GM12878 (cell line): ENCODE results near the gene PTPN14. TPM values are rescaled to one million over a fixed set of nuclear protein-coding genes. Genes with fewer than 3 reads are reported as not detected.

Experiments used
- ATAC-seq: fragments of 200-7000 bp; cut with Tn5 transposase; 3 replicates; pipeline ENCODE4 v1.9.1; 2020; ENCODE audit warnings: mild to moderate bottlenecking, moderate library complexity
- BruUV-seq: library from RNA; stranded (reverse); fragments of 400-500 nt; replicated peaks from 2 replicates; lab custom pipeline; 2021; lab: Mats Ljungman, UMichigan
- CTCF ChIA-PET: fragments of 300-600 bp; sonication (Branson Sonifier 250); formaldehyde crosslinking; extraction: SDS; loops from one replicate; lab custom pipeline; 2021; ENCODE audit warnings: inconsistent platforms; lab: Yijun Ruan, JAX
- POLR2A ChIA-PET: fragments of 350-600 bp; formaldehyde crosslinking; extraction: SDS; loops from one replicate; lab custom pipeline; 2021; ENCODE audit warnings: inconsistent platforms; lab: Charles Lee
- RAD21 ChIA-PET: fragments of 300-600 bp; sonication (Branson Sonifier 250); formaldehyde crosslinking; loops from one replicate; lab custom pipeline; 2023; ENCODE audit warnings: antibody characterized with exemption; ENCODE audit not compliant: unreplicated experiment; lab: Charles Lee
- SMC1A ChIA-PET: fragments of 300-600 bp; sonication (Branson Sonifier 250); formaldehyde crosslinking; loops from one replicate; lab custom pipeline; 2023; ENCODE audit not compliant: unreplicated experiment, uncharacterized antibody; lab: Charles Lee
- DNase-seq: peaks from one replicate; pipeline ENCODE4 v3.0.0-alpha.2; 2011; ENCODE audit warnings: low read depth, low spot score
- FAIRE-seq: peaks from 3 replicates; lab custom pipeline; 2011; peaks lifted over from hg19 to GRCh38; lab: Jason Lieb, UNC
- H2AFZ ChIP-seq: 2 replicates; pipeline ENCODE4 v1.6.0; 2011; ENCODE audit warnings: low read depth, low read length, control low read depth; ENCODE audit not compliant: control insufficient read depth
- H3K27ac ChIP-seq: 2 replicates; pipeline ENCODE4 v1.5.1; 2011; ENCODE audit warnings: control low read depth; ENCODE audit not compliant: control insufficient read depth, insufficient read depth
- H3K27me3 ChIP-seq, 2 experiments: replicated peaks in 1 of 2; 2 replicates each; pipeline versions ENCODE4 v1.6.0 to v1.6.1; 2011; ENCODE audit warnings: low read length in 1 of 2; ENCODE audit not compliant: control insufficient read depth in 2 of 2, insufficient read depth in 2 of 2
- H3K36me3 ChIP-seq, 2 experiments: 2 replicates each; pipeline ENCODE4 v1.5.1; 2011; ENCODE audit warnings: low read length in 1 of 2; ENCODE audit not compliant: control insufficient read depth in 2 of 2, insufficient read depth in 2 of 2
- H3K4me1 ChIP-seq: 2 replicates; pipeline ENCODE4 v1.6.1; 2011; ENCODE audit warnings: mild to moderate bottlenecking, low read length, moderate library complexity, mixed read lengths; ENCODE audit not compliant: control insufficient read depth, insufficient read depth
- H3K4me2 ChIP-seq: 2 replicates; pipeline ENCODE4 v1.6.0; 2011; ENCODE audit warnings: control low read depth; ENCODE audit not compliant: control insufficient read depth, insufficient read depth
- H3K4me3 ChIP-seq: fragments of 200-600 bp; sonication (generic); 2 replicates; pipeline ENCODE4 v1.5.1; 2016
- H3K79me2 ChIP-seq: 2 replicates; pipeline ENCODE4 v1.6.0; 2011; ENCODE audit warnings: low read length; ENCODE audit not compliant: control insufficient read depth, insufficient read depth
- H3K9ac ChIP-seq: 2 replicates; pipeline ENCODE4 v1.8.0; 2011; ENCODE audit warnings: low read length, control low read depth, mixed read lengths; ENCODE audit not compliant: control insufficient read depth, insufficient read depth
- H3K9me3 ChIP-seq: replicated peaks from 3 replicates; pipeline ENCODE4 v1.5.1; 2011; ENCODE audit warnings: mild to moderate bottlenecking, low read length; ENCODE audit not compliant: control insufficient read depth, insufficient read depth
- H4K20me1 ChIP-seq: 2 replicates; pipeline ENCODE4 v1.6.0; 2011; ENCODE audit not compliant: control insufficient read depth, insufficient read depth
- IKZF2 ChIP-seq, 2 experiments: fragments of 450-650 bp; IDR thresholded peaks; 2 replicates each; pipeline ENCODE4 v1.6.1; 2017; ENCODE audit warnings: mild to moderate bottlenecking in 2 of 2, moderate library complexity in 2 of 2
- NFIC ChIP-seq: IDR thresholded peaks from 2 replicates; pipeline ENCODE4 v1.6.1; 2012; ENCODE audit warnings: low read depth, mild to moderate bottlenecking, inconsistent platforms, low read length, moderate library complexity
- PAX8 ChIP-seq: fragments of 450-650 bp; IDR thresholded peaks from 2 replicates; pipeline ENCODE4 v1.6.1; 2017; ENCODE audit warnings: mild to moderate bottlenecking, moderate library complexity
- PRDM15 ChIP-seq: fragments of 450-650 bp; formaldehyde crosslinking; IDR thresholded peaks from 2 replicates; pipeline ENCODE4 v1.4.0; 2020; ENCODE audit warnings: mild to moderate bottlenecking, moderate library complexity
- WGBS: methylation state at CpG from one replicate; pipeline ENCODE4 v1.1.6; 2016; ENCODE audit warnings: low lambda C conversion rate; ENCODE audit not compliant: insufficient replicate concordance, insufficient coverage; ENCODE audit errors: missing lambda C conversion rate; 5-methylcytosine and 5-hydroxymethylcytosine counted together
- in situ Hi-C: fragments of 300-500 bp; cut with MboI; formaldehyde crosslinking; loops from 9 replicates; pipeline ENCODE4 v1.14.3; 2018; ENCODE audit warnings: mixed read lengths
- intact Hi-C: fragments of 100-400 bp; cut with micrococcal nuclease; formaldehyde crosslinking; loops from one replicate; pipeline ENCODE4 v1.14.2; 2022; ENCODE audit not compliant: unreplicated experiment
- polyA plus RNA-seq, 11 experiments: library from polyadenylated mRNA; depleted of rRNA in 4 of 11; unstranded in 6 of 11; stranded (reverse) in 5 of 11; fragments of >200 nt; fragmentation: Nextera tagmentation in 4 of 11; fragmentation: Illumina TruSeq in 1 of 11; extraction: Ambion mirVana in 4 of 11; extraction: Trizol in 1 of 11; gene quantifications; 1 replicate in 1 of 11; 2 replicates in 10 of 11; pipeline versions ENCODE4 v1.2.1 to v1.2.3, GENCODE V29; 2011 to 2016; ENCODE audit warnings: inconsistent platforms in 2 of 11, missing spikeins in 2 of 11, low read depth in 1 of 11
- total RNA-seq, 4 experiments: library from RNA; depleted of rRNA in 3 of 4; stranded (reverse); fragments of >200 nt in 3 of 4; fragmentation: Illumina TruSeq in 1 of 4; extraction: Trizol in 1 of 4; gene quantifications; 2 replicates each; pipeline versions ENCODE4 v1.2.1 to v1.2.3, GENCODE V29; 2013 to 2021

Gene PTPN14
- total and polyA plus RNA-seq, 10 of the 15 experiments (the other 5 are each of a cell fraction or from before 2014, with no cell fraction given) = 0.05 to 5.1 (median 0.44) TPM

- peak; percentile 36; the same call in 2 of the 3 replicates for ATAC-seq
- H3K4me1 ChIP-seq = no peaks in the 10 kb centered on the region
- no peaks in the 10 kb centered on the region for H3K79me2 ChIP-seq
- ChIA-PET RAD21 (no interaction called here), SMC1A (interaction anchor here (1.1 kb wide), 1 partner anchor 50 kb away, joined by 3 read pairs; no protein-coding TSS in a partner anchor), CTCF (interaction anchor here (0.7 kb wide), 1 partner anchor 142 kb away, joined by 3 read pairs; no protein-coding TSS in a partner anchor), POLR2A (no interaction called here)
- no peak overlapping the region for H3K27ac ChIP-seq
- H3K36me3 ChIP-seq = no peaks in the 10 kb centered on the region
- no peaks in the 10 kb centered on the region for H4K20me1 ChIP-seq
- no peak overlapping the region for H3K4me3 ChIP-seq
- WGBS = 23% methylated on average over 1 of the region's 1 CpG
- no peaks in the 10 kb centered on the region; a peak in 2 of 4 replicates for H3K27me3 ChIP-seq
- FAIRE-seq = no peak
- BruUV-seq = no TSS peak
- H2AFZ ChIP-seq = no peak overlapping the region
- in situ Hi-C loops (no loop called here), intact Hi-C loops (no loop called here)
- no peak overlapping the region for H3K4me2 ChIP-seq
- no peaks in the 10 kb centered on the region for H3K9me3 ChIP-seq
- no peak for DNase-seq
- TF ChIP-seq PAX8 (no peak), NFIC (no peak), IKZF2 (IDR thresholded peaks at IDR 0.05) (peak in 1 of 2 experiments; percentile 34; a peak in 1 of 4 replicates), PRDM15 (CRISPR knock-in tag) (no peak)
- no peak overlapping the region for H3K9ac ChIP-seq
Observed at GRCh38 chr1:214544791-214545190, 6.6 kb downstream of the PTPN14 start.
